K562 (cell line): Measurements from ENCODE around the gene PODXL2.

Experiments
- CBX3 ChIP-seq, 2 experiments: IDR thresholded peaks; 1 replicate in 1 of 2; 2 replicates in 1 of 2; pipeline ENCODE4 v1.6.1; 2012; ENCODE audit warnings: inconsistent platforms in 2 of 2, low read length in 2 of 2, borderline replicate concordance in 1 of 2, control low read depth in 1 of 2
- CEBPB ChIP-seq: fragments of 450-650 bp; IDR thresholded peaks from 2 replicates; pipeline ENCODE4 v1.6.1; 2016; ENCODE audit warnings: missing genetic modification characterization, missing compliant biosample characterization
- SIN3A ChIP-seq, 2 experiments: fragments of 150-350 bp in 1 of 2; IDR thresholded peaks; 2 replicates each; pipeline ENCODE4 v1.6.1; 2011 to 2016; ENCODE audit warnings: borderline replicate concordance in 2 of 2, low read depth in 2 of 2, low read length in 2 of 2, mild to moderate bottlenecking in 2 of 2, moderate library complexity in 2 of 2; ENCODE audit not compliant: control insufficient read depth in 1 of 2
- ZNF589 ChIP-seq: fragments of 200-800 bp; sonication (Bioruptor generic); IDR thresholded peaks from 2 replicates; pipeline ENCODE4 v1.6.1; 2016; ENCODE audit warnings: low read depth, missing genetic modification characterization, missing compliant biosample characterization

GRCh38 chr3:127624063-127624462 is 4.9 kb upstream of the PODXL2 start:
- TF ChIP-seq ZNF589 (CRISPR knock-in tag) (no peak), SIN3A (IDR thresholded peaks at IDR 0.05; ENCODE audit: borderline replicate concordance in 2 of 2, control insufficient read depth in 1 of 2, low read depth in 2 of 2, low read length in 2 of 2) (no peak), CEBPB (no peak), CBX3 (IDR thresholded peaks at IDR 0.05; ENCODE audit: borderline replicate concordance in 1 of 2, low read length in 2 of 2) (no peak)
